ENCODE results near the gene AJAP1.

AJAP1 gene

GRCh38 chr1:4730078-4730477 is 75.7 kb downstream of the AJAP1 start:
- Histone ChIP-seq H3K4me1 (ENCODE audit: control insufficient read depth, low read depth, low read length) (no peaks in the 10 kb centered on the region), H3K27ac (ENCODE audit: low read length) (no peak overlapping the region), H3K36me3 (ENCODE audit: control insufficient read depth, low read depth, low read length) (no peaks in the 10 kb centered on the region), H3K9ac (ENCODE audit: low read length) (no peak overlapping the region), H3K4me3 (ENCODE audit: low read length) (no peak overlapping the region), H3K27me3 (ENCODE audit: control insufficient read depth, insufficient read depth, low read length) (no peaks in the 10 kb centered on the region), H3K9me3 (ENCODE audit: control insufficient read depth, low read depth, low read length) (no peaks in the 10 kb centered on the region)

DNA sequence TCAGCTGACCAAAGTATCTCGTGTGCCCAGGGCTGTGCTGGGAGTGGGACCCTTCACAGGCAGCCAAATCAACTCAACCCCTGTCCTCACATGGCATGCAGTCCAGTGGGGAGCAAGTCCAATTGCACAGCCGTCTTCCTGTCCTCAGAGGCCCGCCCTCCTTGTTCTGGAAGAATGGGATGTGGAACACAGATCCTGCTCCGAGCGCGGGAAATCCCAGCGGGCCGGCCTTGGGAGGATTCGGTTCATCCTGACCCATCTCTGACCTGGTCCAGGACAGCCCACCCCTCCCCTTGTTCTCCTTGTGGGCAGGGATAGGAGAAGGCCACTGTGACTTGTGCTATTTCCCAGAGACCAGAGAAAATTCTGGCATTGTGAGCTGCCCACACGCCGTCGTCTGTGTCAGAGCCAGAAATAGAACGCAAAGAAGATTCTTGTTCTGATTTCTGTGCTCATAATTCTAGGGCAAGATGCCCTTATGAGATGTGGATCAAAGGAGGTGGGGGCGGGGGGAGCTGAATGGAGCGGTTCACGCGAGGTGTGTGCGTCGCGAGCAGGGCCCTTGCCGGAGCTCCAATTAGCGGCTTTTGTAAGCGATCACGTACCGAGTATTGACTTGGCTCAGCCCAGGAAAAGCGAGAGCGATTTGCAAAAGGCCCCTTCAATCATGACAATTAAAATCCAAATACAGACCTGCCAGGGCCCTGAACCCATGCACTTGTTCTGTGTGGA is 79.2 kb downstream of the AJAP1 start:
- no peaks in the 10 kb centered on the region for H3K27me3 ChIP-seq (ENCODE audit: control insufficient read depth, insufficient read depth, low read length)
- H3K27ac ChIP-seq (ENCODE audit: low read length), result no peak overlapping the region
- H3K4me3 ChIP-seq (ENCODE audit: low read length), result no peak overlapping the region
- H3K9ac ChIP-seq (ENCODE audit: low read length), result no peak overlapping the region
- no peaks in the 10 kb centered on the region for H3K4me1 ChIP-seq (ENCODE audit: control insufficient read depth, low read depth, low read length)
- H3K36me3 ChIP-seq (ENCODE audit: control insufficient read depth, low read depth, low read length), result no peaks in the 10 kb centered on the region
- H3K9me3 ChIP-seq (ENCODE audit: control insufficient read depth, low read depth, low read length), result no peaks in the 10 kb centered on the region

DNA sequence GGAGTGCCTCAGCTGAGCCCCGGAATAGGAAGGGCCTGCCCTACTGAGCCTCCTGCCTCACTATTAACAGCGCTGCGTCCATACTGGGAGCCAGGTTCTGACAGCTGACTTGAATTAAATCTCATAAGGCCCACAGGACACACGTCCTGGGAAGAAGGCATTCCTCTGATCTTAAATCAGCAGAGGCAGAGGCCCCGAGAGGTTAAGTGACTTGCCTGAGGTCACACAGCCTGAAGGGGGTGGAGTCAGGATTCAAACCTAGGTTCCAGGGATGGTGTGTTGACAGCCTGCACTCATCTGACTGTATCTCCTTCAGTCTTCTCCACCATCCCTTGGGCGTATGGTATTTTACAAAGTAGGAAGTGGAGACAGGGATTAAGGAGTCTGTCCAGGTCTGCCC is 79.8 kb downstream of the AJAP1 start:
- Histone ChIP-seq H3K27me3 (ENCODE audit: control insufficient read depth, insufficient read depth, low read length) (no peaks in the 10 kb centered on the region), H3K9ac (ENCODE audit: low read length) (no peak overlapping the region), H3K27ac (ENCODE audit: low read length) (no peak overlapping the region), H3K9me3 (ENCODE audit: control insufficient read depth, low read depth, low read length) (no peaks in the 10 kb centered on the region), H3K4me3 (ENCODE audit: low read length) (no peak overlapping the region), H3K4me1 (ENCODE audit: control insufficient read depth, low read depth, low read length) (no peaks in the 10 kb centered on the region), H3K36me3 (ENCODE audit: control insufficient read depth, low read depth, low read length) (no peaks in the 10 kb centered on the region)

DNA sequence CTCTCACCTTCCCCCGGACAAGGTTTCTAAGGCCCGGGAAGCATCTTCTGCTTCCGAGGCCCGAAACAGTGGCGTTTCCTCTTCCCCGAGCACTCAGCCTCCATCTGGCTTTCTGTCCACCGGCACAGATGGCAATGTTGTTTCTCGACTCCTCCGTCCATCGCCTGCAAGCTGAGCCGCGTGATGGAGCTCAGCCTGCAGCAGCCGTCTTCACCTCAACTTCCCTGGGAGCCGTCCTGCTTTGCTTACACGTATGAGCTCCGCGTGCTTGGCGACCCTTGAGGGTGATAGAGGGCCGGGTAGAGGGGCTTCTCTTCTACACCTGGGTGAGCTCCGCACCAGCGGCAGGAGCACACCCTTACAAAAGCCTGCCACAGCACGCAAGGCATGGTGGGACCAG is 80.4 kb downstream of the AJAP1 start:
- Histone ChIP-seq H3K36me3 (ENCODE audit: control insufficient read depth, low read depth, low read length) (no peaks in the 10 kb centered on the region), H3K27me3 (ENCODE audit: control insufficient read depth, insufficient read depth, low read length) (no peaks in the 10 kb centered on the region), H3K27ac (ENCODE audit: low read length) (no peak overlapping the region), H3K9me3 (ENCODE audit: control insufficient read depth, low read depth, low read length) (no peaks in the 10 kb centered on the region), H3K4me1 (ENCODE audit: control insufficient read depth, low read depth, low read length) (no peaks in the 10 kb centered on the region), H3K4me3 (ENCODE audit: low read length) (no peak overlapping the region), H3K9ac (ENCODE audit: low read length) (no peak overlapping the region)

GRCh38 chr1:4736254-4736653 is 81.8 kb downstream of the AJAP1 start:
- Histone ChIP-seq H3K27ac (ENCODE audit: low read length) (no peak overlapping the region), H3K9me3 (ENCODE audit: control insufficient read depth, low read depth, low read length) (no peaks in the 10 kb centered on the region), H3K4me3 (ENCODE audit: low read length) (no peak overlapping the region), H3K4me1 (ENCODE audit: control insufficient read depth, low read depth, low read length) (no peaks in the 10 kb centered on the region), H3K36me3 (ENCODE audit: control insufficient read depth, low read depth, low read length) (no peaks in the 10 kb centered on the region), H3K9ac (ENCODE audit: low read length) (no peak overlapping the region), H3K27me3 (ENCODE audit: control insufficient read depth, insufficient read depth, low read length) (no peaks in the 10 kb centered on the region)

DNA sequence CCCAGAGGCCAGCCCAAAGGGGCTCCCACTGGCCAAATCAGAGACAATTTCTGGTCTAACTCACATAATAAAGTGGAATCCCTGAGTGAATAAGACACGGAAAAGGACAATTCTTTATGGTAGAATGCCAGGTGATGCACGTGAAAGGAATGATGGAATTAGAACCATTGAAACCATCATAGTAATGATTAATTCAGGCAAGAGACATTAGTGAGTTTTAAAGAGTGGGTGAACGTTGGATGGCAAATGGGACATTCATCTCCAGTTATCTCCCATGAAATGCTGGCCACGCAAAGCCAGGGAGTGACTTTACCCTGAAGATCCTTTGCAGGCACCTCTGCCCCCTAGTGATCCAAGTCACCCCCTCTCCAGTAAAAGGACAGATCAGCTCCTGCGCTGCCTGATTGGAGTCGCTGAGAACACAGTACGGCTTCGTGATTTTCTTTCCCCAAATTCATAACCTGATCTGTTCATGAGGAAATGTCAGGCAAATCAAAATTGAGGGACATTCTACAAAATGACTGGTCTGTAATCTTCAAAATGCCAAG is 87.5 kb downstream of the AJAP1 start:
- no peak overlapping the region for H3K27ac ChIP-seq (ENCODE audit: low read length)
- no peaks in the 10 kb centered on the region for H3K36me3 ChIP-seq (ENCODE audit: control insufficient read depth, low read depth, low read length)
- no peaks in the 10 kb centered on the region for H3K4me1 ChIP-seq (ENCODE audit: control insufficient read depth, low read depth, low read length)
- H3K9ac ChIP-seq (ENCODE audit: low read length), result no peak overlapping the region
- H3K9me3 ChIP-seq (ENCODE audit: control insufficient read depth, low read depth, low read length), result no peaks in the 10 kb centered on the region
- no peaks in the 10 kb centered on the region for H3K27me3 ChIP-seq (ENCODE audit: control insufficient read depth, insufficient read depth, low read length)
- H3K4me3 ChIP-seq (ENCODE audit: low read length), result no peak overlapping the region

- Histone ChIP-seq H3K4me1 (ENCODE audit: control insufficient read depth, low read depth, low read length) (no peaks in the 10 kb centered on the region), H3K9me3 (ENCODE audit: control insufficient read depth, low read depth, low read length) (no peaks in the 10 kb centered on the region), H3K4me3 (ENCODE audit: low read length) (no peak overlapping the region), H3K27me3 (ENCODE audit: control insufficient read depth, insufficient read depth, low read length) (no peaks in the 10 kb centered on the region), H3K9ac (ENCODE audit: low read length) (no peak overlapping the region), H3K27ac (ENCODE audit: low read length) (no peak overlapping the region), H3K36me3 (ENCODE audit: control insufficient read depth, low read depth, low read length) (no peaks in the 10 kb centered on the region)
Measured at GRCh38 chr1:4743978-4744750, 89.8 kb downstream of the AJAP1 start.

DNA sequence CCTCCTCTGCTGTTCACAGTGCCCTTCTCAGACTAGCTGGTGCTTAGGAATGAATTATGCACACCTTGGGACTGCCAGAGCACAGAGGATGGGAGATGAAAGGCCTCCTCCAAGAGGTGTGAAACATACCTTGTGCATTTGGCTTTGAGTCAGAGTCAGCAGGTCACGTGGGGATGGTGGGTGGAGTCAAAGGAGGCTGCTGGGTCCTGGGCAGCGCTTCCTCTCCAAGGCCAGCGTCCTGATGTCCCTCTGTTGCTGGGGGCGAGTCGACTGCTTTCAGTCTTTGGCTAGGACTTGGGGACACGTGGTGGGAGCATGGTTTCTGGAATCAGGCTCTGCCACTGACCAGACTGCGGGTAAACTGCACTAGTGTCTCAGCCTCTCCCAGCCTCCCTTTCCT is 91.2 kb downstream of the AJAP1 start:
- Histone ChIP-seq H3K9ac (ENCODE audit: low read length) (no peak overlapping the region), H3K27ac (ENCODE audit: low read length) (no peak overlapping the region), H3K36me3 (ENCODE audit: control insufficient read depth, low read depth, low read length) (no peaks in the 10 kb centered on the region), H3K27me3 (ENCODE audit: control insufficient read depth, insufficient read depth, low read length) (no peaks in the 10 kb centered on the region), H3K9me3 (ENCODE audit: control insufficient read depth, low read depth, low read length) (no peaks in the 10 kb centered on the region), H3K4me1 (ENCODE audit: control insufficient read depth, low read depth, low read length) (no peaks in the 10 kb centered on the region), H3K4me3 (ENCODE audit: low read length) (no peak overlapping the region)

GRCh38 chr1:4749406-4749805 is 95.0 kb downstream of the AJAP1 start:
- Histone ChIP-seq H3K36me3 (ENCODE audit: control insufficient read depth, low read depth, low read length) (no peaks in the 10 kb centered on the region), H3K9me3 (ENCODE audit: control insufficient read depth, low read depth, low read length) (peaks cover 3% of the 10 kb centered on the region)

GRCh38 chr1:4750177-4750576 is 95.8 kb downstream of the AJAP1 start:
- H3K4me1 ChIP-seq (ENCODE audit: control insufficient read depth, low read depth, low read length), result peaks cover 12% of the 10 kb centered on the region
- H3K27me3 ChIP-seq (ENCODE audit: control insufficient read depth, insufficient read depth, low read length), result no peaks in the 10 kb centered on the region
- H3K4me3 ChIP-seq (ENCODE audit: low read length), result no peak overlapping the region
- no peak overlapping the region for H3K27ac ChIP-seq (ENCODE audit: low read length)
- H3K36me3 ChIP-seq (ENCODE audit: control insufficient read depth, low read depth, low read length), result no peaks in the 10 kb centered on the region
- no peak overlapping the region for H3K9ac ChIP-seq (ENCODE audit: low read length)
- peaks cover 3% of the 10 kb centered on the region for H3K9me3 ChIP-seq (ENCODE audit: control insufficient read depth, low read depth, low read length)

More at GRCh38 chr1:4749406-4749805, 95.0 kb downstream of the AJAP1 start:
- H3K27me3 ChIP-seq (ENCODE audit: control insufficient read depth, insufficient read depth, low read length), result no peaks in the 10 kb centered on the region
- no peak overlapping the region for H3K4me3 ChIP-seq (ENCODE audit: low read length)
- no peak overlapping the region for H3K9ac ChIP-seq (ENCODE audit: low read length)
- H3K27ac ChIP-seq (ENCODE audit: low read length), result no peak overlapping the region
- H3K4me1 ChIP-seq (ENCODE audit: control insufficient read depth, low read depth, low read length), result peaks cover 5% of the 10 kb centered on the region

DNA sequence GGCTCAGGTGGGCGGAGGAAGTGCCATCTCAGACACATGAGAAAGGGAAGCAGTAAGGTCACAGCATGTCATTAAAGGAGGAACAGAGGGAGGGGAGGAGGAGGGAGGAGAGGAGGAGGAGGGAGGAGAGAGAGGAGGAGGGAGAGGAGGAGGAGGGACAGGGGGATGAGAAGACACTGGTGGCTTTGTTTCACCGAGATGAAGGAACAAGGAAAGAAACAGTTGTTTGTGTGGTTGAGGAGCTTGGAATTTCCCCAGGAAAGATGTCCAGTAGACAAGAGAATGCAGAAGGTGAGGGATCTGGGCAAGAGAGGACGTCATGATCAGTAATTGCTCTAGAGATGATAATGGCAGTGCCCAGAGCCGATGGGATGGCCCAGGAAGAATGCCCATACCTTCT is 97.7 kb downstream of the AJAP1 start:
- no peak overlapping the region for H3K9ac ChIP-seq (ENCODE audit: low read length)
- H3K9me3 ChIP-seq (ENCODE audit: control insufficient read depth, low read depth, low read length), result peaks cover 3% of the 10 kb centered on the region
- no peaks in the 10 kb centered on the region for H3K36me3 ChIP-seq (ENCODE audit: control insufficient read depth, low read depth, low read length)
- no peak overlapping the region for H3K27ac ChIP-seq (ENCODE audit: low read length)
- H3K27me3 ChIP-seq (ENCODE audit: control insufficient read depth, insufficient read depth, low read length), result peaks cover 7% of the 10 kb centered on the region
- no peak overlapping the region for H3K4me3 ChIP-seq (ENCODE audit: low read length)
- peaks cover 31% of the 10 kb centered on the region for H3K4me1 ChIP-seq (ENCODE audit: control insufficient read depth, low read depth, low read length)

All from iPS-18a (cell line).